GM19455 (cell line): ENCODE results near the gene TLCD3A.

Experiments used
- ATAC-seq: cut with Tn5 transposase; IDR thresholded peaks from one replicate; pipeline ENCODE4 v1.9.1; 2021; ENCODE audit not compliant: unreplicated experiment

Gene TLCD3A

GRCh38 chr17:705863-706262 is 26.5 kb upstream of the TLCD3A start:
- no peak for ATAC-seq

DNA sequence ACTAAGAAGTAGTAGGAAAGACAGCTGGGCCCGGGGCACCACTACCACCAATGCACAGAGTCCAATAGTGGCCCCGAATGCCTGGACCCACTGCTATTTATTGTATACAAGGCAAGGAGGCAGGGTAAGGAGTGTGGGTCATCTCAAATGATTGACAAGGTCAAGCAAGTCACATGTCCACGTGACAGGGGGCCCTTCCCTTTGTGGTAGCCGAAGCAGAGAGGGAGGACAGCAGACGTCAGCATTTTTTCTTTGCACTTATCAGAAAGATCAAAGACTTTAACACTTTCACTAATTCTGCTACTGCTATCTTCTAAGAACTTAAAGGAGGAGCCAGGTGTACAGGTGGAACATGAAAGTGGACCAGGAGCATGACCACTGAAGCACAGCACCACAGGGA is 24.3 kb upstream of the TLCD3A start:
- no peak for ATAC-seq

DNA sequence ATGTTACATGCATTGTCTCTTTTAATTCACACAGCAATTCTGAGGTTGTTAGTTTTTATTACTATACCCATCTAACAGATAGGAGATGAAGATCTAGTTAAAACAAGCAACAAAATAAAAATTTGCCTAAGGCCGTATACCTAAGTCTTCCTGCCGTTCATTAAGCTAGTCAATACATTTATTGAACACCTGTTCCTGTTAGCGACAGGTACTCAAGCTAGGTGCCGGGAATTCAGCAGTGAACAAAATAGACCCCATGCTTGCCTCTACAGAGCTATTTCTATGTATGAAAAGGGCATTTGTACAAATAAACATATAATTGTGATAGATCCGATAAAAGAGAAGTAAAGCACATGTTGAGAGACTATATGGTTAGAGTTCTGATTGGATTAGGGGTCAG is 14.3 kb upstream of the TLCD3A start:
- ATAC-seq = no peak

- no peak for ATAC-seq
Observed at GRCh38 chr17:720706-721539, 11.5 kb upstream of the TLCD3A start.

- no peak for ATAC-seq
Observed at GRCh38 chr17:721540-721937, 10.9 kb upstream of the TLCD3A start.

DNA sequence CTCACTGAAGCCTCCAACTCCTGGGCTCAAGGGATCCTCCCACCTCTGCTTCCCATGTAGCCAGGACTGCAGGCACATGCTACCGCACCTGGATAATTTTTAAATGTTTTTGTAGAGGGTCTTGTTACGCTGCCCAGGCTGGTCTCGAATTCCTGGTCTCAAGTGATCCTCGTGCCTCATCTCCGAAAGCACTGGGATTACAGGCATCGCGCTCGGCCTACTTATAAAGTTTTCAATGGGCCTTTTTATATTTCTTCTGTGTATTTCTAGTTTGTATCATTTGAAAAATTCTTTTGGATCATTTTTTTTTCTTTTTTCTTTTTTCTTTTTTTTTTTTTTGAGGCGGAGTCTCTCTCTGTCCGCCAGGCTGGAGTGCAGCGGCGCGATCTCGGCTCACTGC is 7.3 kb upstream of the TLCD3A start:
- ATAC-seq = no peak

DNA sequence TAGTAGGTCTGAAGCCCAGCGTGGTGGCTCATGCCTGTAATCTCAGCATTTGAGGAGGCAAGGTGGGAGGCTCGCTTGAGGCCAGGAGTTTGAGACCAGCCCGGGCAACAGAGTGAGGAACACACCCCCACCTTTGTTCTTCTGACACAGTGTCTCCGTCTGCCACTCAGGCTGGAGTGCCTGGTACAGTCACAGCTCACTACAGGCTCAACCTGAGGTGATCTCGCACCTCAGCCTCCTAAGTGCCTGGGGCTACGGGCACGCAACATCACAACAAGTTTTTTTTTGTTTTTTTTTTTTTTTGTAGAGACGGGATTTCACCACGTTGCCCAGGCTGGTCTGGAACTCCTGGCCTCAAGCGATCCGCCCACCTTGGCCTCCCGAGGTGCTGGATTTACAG is 6.7 kb upstream of the TLCD3A start:
- no peak for ATAC-seq

DNA sequence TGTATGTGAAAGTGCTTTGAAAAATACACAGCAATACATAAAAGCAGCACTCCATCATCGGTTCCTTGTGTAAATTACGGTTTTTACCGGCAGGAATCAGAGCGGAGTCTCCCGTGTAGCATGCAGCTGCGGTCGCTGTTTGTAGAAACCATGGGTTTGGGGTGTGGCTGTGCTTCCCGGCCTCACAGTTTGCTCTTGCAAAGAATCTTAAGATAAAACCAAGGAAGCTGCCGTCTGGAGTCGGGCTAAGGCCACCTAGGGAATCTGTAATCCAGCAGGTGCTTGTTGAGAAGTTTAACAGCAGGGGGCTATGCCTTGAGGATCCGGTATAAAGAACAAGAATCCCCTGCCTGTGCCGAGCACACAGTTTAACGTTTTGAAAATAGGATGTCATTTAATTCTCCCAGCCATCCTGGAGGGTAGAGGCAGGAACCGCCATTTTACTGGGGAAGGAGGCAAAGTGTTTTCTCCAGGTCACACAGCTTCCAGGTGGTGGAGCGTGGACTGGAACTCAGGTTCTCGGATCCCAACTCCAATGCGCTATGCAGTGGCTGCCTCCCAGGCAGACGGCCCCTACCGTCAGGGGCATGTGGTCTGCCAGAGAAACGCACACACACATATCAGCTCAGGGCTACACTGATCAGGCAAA is 6.0 kb upstream of the TLCD3A start:
- no peak for ATAC-seq

GRCh38 chr17:728911-729310 is 3.5 kb upstream of the TLCD3A start:
- ATAC-seq = no peak

GRCh38 chr17:731644-732066 is 741 bp upstream of the TLCD3A start:
- no peak for ATAC-seq

DNA sequence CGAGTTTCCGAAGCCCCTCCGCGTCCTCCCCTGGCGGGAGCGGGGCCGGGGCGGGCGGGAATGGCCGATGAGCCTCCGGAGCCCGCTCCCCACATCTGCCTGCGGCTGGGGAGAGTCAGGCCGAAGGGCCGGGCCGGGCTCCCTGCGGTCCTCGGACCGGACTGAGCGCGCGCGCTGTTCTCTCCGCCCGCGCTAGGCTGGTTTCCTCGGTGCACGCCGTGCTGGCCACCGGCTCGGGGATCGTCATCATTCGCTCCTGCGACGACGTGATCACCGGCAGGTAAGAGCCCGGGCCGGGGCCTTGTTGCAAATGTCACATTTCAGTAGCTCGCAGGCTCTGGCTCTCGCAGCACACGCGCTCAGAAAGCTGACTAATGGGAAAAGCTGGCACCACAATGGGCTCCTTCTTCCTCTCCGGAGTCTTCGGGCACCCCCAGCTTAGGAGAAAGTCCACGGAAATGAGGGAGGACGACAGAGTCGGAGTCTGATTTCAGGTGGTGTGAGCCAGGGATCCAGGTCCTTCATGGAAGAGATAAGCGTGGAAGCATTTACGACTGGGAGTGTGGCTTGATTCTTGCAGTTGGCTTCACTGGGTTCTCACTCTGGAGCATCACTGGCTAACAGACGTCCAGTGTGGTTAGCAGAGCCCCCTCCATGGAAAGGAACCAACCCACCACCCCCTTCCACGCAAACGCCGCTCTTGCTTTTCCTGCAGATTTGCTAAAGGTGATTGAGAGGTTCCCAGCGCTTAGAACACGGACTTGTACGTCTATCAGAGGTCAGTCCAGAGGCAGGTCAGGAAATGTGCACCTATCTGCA is 715 bp downstream of the TLCD3A start:
- ATAC-seq = peak; percentile 44

DNA sequence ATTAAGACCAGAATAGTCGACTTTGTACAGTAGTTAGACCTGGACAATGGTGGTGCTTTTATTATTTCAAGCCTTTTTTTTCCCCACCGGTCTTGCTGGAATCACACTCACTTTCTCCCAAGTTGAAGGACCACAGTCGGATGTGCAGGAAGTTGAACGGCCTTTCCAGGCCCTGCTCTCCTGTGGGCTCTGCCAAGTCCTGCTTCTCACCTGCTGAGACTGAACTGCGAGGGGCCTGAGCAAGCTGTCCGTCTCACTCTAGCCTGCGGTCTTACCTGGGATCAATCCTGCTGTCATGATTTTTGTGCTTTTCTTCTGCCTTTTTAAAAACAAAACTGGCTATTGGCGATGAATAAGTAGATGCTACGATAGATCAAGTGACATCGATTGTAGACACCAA is 1.3 kb downstream of the TLCD3A start:
- ATAC-seq = no peak

DNA sequence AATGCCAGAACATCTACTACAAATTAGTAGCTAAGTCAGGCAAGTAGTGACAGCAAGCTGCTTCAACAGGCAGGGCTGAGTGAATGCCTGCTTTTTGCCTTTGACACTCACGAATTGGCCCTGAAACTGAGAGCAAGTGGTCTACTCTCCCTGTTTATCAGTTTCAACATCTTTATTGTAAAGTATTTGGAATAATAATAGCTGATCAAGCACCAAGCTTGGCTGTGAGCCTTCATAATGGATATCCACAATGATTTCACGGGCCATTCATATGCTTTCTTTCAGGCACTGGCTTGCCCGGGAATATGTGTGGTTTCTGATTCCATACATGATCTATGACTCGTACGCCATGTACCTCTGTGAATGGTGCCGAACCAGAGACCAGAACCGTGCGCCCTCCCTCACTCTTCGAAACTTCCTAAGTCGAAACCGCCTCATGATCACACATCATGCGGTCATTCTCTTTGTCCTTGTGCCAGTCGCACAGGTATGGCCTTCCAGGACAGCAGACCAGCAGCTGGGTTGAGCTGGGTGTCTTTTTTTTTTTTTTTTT is 5.2 kb downstream of the TLCD3A start:
- ATAC-seq = no peak

DNA sequence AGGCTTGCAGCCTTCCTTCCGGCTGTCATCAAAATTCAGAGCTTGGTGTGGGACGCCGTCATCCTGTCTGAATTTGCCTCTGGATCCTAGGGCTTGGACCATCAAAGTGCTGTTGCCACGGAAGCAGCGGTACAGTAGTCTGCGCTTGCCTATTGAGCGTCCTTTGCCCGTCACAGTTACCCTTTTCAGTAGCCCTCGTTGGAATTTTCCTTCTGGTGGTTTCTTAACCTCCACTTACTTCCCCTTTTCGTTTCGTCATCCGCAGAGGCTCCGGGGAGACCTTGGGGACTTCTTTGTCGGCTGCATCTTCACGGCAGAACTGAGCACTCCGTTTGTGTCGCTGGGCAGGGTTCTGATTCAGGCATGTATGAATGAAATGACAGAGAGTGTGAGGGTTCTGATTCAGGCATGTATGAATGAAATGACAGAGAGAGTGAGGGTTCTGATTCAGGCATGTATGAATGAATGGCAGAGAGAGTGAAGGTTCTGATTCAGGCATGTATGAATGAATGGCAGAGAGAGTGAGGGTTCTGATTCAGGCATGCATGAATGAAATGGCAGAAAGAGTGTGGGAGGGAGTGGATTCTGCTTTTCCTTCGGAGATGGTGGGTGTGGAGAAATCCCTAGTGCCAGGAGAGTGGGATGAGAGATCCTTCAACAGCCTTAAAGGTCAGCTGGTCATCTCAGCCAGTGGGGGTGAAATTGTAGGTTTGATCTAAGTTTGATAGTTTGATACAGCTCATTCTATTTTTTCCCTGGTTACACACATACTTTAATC is 8.0 kb downstream of the TLCD3A start:
- ATAC-seq = peak; percentile 59

DNA sequence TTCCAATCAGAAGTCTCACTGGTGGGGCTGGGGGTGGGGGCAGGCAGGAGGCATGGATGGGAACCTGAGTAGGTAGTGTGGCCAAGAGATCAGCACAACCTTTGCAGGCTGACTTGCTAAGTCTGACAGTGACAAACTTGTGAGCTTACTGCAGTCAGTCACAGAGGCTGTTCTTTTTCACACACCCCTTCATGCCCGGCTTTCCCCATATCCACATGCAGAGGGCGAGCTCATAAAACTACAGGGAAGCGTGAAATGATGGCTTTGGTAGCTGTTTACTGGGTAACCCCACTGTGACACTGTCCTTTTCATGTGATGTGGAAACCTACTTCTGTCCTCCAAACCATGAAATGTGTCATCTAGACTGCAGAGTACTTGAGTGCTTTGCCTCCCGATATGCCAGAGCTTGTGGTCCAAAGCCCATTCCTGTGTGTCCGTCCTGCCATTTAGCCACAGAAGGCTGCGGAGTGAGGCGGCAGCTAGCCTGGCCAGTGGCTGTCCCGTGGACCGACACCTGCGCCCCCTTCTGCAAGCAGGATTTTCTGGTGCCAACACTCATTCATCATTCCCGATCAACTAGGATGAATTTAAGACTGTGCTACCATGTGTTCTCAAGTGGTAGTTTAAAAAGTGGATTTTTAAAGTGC is 9.9 kb downstream of the TLCD3A start:
- no peak for ATAC-seq

DNA sequence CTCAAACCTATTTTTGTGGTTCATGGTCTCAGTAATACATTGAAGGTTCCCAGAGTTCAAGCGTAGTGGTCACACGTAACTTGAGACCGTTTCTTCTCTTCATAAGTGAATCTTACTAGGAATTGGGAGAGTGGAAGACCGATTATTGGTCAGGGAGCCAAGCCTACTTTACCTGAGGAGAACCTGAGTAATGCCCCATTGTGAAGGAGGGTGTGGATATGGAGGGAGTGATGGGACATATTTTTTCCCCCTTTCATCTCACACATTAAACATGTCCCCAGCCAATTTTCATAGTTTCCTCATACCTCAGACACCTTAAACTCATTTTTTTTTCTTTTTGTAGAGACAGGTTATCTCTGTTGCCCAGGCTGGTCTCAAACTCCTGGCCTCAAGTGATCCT is 10.7 kb downstream of the TLCD3A start:
- ATAC-seq = no peak

- ATAC-seq = no peak
Observed at GRCh38 chr17:744937-745336, 12.5 kb downstream of the TLCD3A start.

DNA sequence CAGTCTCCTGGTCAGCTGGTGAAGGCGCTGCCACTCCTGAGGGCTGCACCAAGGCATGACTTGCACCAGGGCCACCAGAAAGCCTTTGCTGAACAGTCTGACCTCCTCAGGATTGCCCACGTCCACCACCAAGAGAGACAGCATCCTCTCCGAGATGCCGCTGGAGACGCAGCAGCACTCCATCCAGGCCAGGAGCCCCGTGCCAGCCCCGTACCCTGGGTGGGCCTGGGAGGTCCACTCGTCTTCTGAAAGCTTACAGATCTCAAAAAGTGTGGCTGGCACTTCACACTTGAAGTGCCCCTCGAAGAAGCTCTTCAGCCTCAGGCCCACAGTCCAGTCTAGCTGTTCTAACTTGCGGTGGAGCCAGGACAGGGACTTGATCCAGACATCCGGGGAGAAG is 13.0 kb downstream of the TLCD3A start:
- ATAC-seq = no peak

DNA sequence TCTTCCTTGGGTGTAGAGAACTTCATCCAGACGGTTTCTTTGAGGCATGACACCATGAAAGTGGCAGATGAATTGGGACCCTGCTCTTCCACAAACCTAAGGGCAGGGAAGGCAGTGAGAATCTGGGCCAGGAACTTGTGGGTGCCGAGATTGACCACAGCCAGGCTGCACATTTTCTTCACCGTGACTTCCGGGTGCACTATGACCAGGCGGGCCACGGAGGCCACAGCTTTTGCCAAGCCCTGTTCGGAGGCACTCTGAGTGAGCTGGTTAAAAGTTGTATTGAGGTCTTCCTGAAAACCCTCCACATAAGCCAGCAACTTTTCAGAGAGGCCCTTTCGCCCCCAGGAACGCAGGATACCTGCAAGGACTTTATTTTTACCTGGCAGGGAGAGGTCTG is 13.8 kb downstream of the TLCD3A start:
- no peak for ATAC-seq
